Panc1 (cell line): ENCODE results near the gene FOSL2. TPM values are rescaled to one million over a fixed set of nuclear protein-coding genes. Genes with fewer than 3 reads are reported as not detected.

ENCODE experiments used
- ATAC-seq: fragments of 200-7000 bp; cut with Tn5 transposase; 2 replicates; pipeline ENCODE4 v1.9.1; 2020; ENCODE audit warnings: mild to moderate bottlenecking, moderate library complexity
- BruUV-seq: library from RNA; stranded (reverse); fragments of 400-500 nt; replicated peaks from 2 replicates; lab custom pipeline; 2021; lab: Mats Ljungman, UMichigan
- CTCF ChIA-PET: fragments of 300-600 bp; sonication (Branson Sonifier 250); formaldehyde crosslinking; loops from one replicate; lab custom pipeline; 2022; ENCODE audit warnings: antibody characterized with exemption; lab: Charles Lee
- POLR2A ChIA-PET: fragments of 300-600 bp; sonication (Branson Sonifier 250); formaldehyde crosslinking; loops from one replicate; lab custom pipeline; 2022; ENCODE audit warnings: antibody characterized with exemption; lab: Charles Lee
- DNase-seq: peaks from one replicate; pipeline ENCODE4 v3.0.0-alpha.2; 2010; ENCODE audit warnings: low read depth, low spot score
- H3K27ac ChIP-seq: 2 replicates; pipeline ENCODE4 v1.5.1; 2011; ENCODE audit warnings: mild to moderate bottlenecking, low read length, inconsistent platforms
- H3K27me3 ChIP-seq: fragments of 200-500 bp; sonication (Bioruptor generic); 2 replicates; pipeline ENCODE4 v1.6.0; 2014; ENCODE audit warnings: low read length, inconsistent platforms; ENCODE audit not compliant: control insufficient read depth, insufficient read depth
- H3K36me3 ChIP-seq: fragments of 200-500 bp; sonication (Bioruptor generic); 2 replicates; pipeline ENCODE4 v1.5.1; 2014; ENCODE audit warnings: inconsistent platforms, mild to moderate bottlenecking, low read length, moderate library complexity; ENCODE audit not compliant: control insufficient read depth, insufficient read depth
- H3K4me1 ChIP-seq: 2 replicates; pipeline ENCODE4 v1.5.1; 2011; ENCODE audit warnings: inconsistent platforms, mild to moderate bottlenecking, low read length, moderate library complexity; ENCODE audit not compliant: control insufficient read depth, insufficient read depth
- H3K4me3 ChIP-seq, 2 experiments: 2 replicates each; pipeline ENCODE4 v1.5.1; 2011 to 2012; ENCODE audit warnings: low read depth in 2 of 2, low read length in 2 of 2, mild to moderate bottlenecking in 2 of 2, inconsistent platforms in 1 of 2, moderate library complexity in 1 of 2
- H3K9me3 ChIP-seq: fragments of 200-500 bp; sonication (Bioruptor generic); 2 replicates; pipeline ENCODE4 v1.5.1; 2014; ENCODE audit warnings: low read depth, mild to moderate bottlenecking, inconsistent platforms, low read length, moderate library complexity; ENCODE audit not compliant: control insufficient read depth, insufficient read depth
- POLR2AphosphoS5 ChIP-seq: IDR thresholded peaks from 2 replicates; pipeline ENCODE4 v1.6.1; 2012; ENCODE audit warnings: mild to moderate bottlenecking, low read depth, low read length, moderate library complexity
- SIN3A ChIP-seq: IDR thresholded peaks from 2 replicates; pipeline ENCODE4 v1.6.1; 2012; ENCODE audit warnings: low read depth, mild to moderate bottlenecking, low read length, moderate library complexity, borderline replicate concordance; ENCODE audit not compliant: insufficient read depth
- TCF7L2 ChIP-seq: IDR thresholded peaks from 2 replicates; pipeline ENCODE4 v1.6.1; 2011; ENCODE audit warnings: mild to moderate bottlenecking, low read depth, low read length, inconsistent platforms
- in situ Hi-C: cut with HindIII; loops from 2 replicates; pipeline ENCODE4 v1.10.0; 2016; ENCODE audit warnings: low sequenced_read_pairs, low pct_unique_long_range_greater_than_20kb
- intact Hi-C: fragments of 100-400 bp; cut with micrococcal nuclease; formaldehyde crosslinking; loops from one replicate; pipeline ENCODE4 v1.10.0; 2022; ENCODE audit not compliant: unreplicated experiment
- total RNA-seq: library from RNA; stranded (reverse); gene quantifications from one replicate; pipeline ENCODE4 v1.2.1, GENCODE V29; 2021; ENCODE audit not compliant: unreplicated experiment
- TF ChIP-seq, protein P1 (sequence below): fragments of 450-650 bp; IDR thresholded peaks from 2 replicates; pipeline ENCODE4 v1.5.1; 2017; ENCODE audit warnings: mild to moderate bottlenecking
- TF ChIP-seq, protein P2 (sequence below), 2 experiments: IDR thresholded peaks; 2 replicates each; pipeline ENCODE4 v1.6.1; 2011 to 2012; ENCODE audit warnings: low read depth in 2 of 2, control low read depth in 1 of 2, low read length in 1 of 2, mild to moderate bottlenecking in 1 of 2, moderate library complexity in 1 of 2; ENCODE audit not compliant: insufficient read depth in 1 of 2

Gene FOSL2
- total RNA-seq, 1 experiment from 2014 or later, result 29.0 TPM

GRCh38 chr2:28438532-28439063, 45.9 kb downstream of the FOSL2 start:
- no peak for TF ChIP-seq SIN3A
- TF ChIP-seq, protein P1, sequence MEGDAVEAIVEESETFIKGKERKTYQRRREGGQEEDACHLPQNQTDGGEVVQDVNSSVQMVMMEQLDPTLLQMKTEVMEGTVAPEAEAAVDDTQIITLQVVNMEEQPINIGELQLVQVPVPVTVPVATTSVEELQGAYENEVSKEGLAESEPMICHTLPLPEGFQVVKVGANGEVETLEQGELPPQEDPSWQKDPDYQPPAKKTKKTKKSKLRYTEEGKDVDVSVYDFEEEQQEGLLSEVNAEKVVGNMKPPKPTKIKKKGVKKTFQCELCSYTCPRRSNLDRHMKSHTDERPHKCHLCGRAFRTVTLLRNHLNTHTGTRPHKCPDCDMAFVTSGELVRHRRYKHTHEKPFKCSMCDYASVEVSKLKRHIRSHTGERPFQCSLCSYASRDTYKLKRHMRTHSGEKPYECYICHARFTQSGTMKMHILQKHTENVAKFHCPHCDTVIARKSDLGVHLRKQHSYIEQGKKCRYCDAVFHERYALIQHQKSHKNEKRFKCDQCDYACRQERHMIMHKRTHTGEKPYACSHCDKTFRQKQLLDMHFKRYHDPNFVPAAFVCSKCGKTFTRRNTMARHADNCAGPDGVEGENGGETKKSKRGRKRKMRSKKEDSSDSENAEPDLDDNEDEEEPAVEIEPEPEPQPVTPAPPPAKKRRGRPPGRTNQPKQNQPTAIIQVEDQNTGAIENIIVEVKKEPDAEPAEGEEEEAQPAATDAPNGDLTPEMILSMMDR, result no peak
- TF ChIP-seq, protein P2, sequence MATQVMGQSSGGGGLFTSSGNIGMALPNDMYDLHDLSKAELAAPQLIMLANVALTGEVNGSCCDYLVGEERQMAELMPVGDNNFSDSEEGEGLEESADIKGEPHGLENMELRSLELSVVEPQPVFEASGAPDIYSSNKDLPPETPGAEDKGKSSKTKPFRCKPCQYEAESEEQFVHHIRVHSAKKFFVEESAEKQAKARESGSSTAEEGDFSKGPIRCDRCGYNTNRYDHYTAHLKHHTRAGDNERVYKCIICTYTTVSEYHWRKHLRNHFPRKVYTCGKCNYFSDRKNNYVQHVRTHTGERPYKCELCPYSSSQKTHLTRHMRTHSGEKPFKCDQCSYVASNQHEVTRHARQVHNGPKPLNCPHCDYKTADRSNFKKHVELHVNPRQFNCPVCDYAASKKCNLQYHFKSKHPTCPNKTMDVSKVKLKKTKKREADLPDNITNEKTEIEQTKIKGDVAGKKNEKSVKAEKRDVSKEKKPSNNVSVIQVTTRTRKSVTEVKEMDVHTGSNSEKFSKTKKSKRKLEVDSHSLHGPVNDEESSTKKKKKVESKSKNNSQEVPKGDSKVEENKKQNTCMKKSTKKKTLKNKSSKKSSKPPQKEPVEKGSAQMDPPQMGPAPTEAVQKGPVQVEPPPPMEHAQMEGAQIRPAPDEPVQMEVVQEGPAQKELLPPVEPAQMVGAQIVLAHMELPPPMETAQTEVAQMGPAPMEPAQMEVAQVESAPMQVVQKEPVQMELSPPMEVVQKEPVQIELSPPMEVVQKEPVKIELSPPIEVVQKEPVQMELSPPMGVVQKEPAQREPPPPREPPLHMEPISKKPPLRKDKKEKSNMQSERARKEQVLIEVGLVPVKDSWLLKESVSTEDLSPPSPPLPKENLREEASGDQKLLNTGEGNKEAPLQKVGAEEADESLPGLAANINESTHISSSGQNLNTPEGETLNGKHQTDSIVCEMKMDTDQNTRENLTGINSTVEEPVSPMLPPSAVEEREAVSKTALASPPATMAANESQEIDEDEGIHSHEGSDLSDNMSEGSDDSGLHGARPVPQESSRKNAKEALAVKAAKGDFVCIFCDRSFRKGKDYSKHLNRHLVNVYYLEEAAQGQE (IDR thresholded peaks at IDR 0.05; ENCODE audit: insufficient read depth in 1 of 2, low read depth in 2 of 2, low read length in 1 of 2), result no peak
- TF ChIP-seq TCF7L2, result no peak
- no peak for TF ChIP-seq POLR2AphosphoS5
- CTCF ChIA-PET, result no interaction called here

DNA sequence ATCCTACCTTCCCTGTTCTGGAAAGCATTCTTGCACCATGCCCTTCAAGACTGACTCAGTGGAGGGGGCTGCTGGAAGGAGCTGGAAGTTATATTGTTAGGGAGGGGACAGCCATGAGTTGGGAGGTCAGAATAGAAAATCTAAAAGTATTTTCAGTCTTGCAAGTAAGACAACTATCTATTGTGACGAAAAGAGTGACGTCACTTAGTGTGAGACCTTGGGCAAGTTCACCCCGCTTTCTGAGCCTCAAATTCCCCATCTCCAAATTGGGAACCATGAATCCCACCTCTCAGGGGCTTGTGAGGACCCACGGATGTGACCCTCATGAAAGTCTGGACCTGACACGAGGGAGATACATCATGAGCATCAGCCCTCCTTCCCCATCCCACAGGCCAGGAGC, 46.5 kb downstream of the FOSL2 start:
- H3K4me3 ChIP-seq, result no peak overlapping the region
- ChIA-PET POLR2A (no interaction called here), CTCF (no interaction called here)
- H3K27me3 ChIP-seq, result no peaks in the 10 kb centered on the region
- no peak for DNase-seq
- in situ Hi-C loops (no loop called here), intact Hi-C loops (no loop called here)
- no peak overlapping the region for H3K27ac ChIP-seq
- H3K9me3 ChIP-seq, result 0 out of 2 replicates have a peak, but pooled peaks cover under 1% of the 10 kb centered on the region
- no peaks in the 10 kb centered on the region for H3K36me3 ChIP-seq
- no peak for ATAC-seq
- BruUV-seq, result no TSS peak
- H3K4me1 ChIP-seq, result no peaks in the 10 kb centered on the region
- TF ChIP-seq TCF7L2 (no peak), POLR2AphosphoS5 (no peak), SIN3A (no peak)
- TF ChIP-seq, protein P2 (IDR thresholded peaks at IDR 0.05; ENCODE audit: insufficient read depth in 1 of 2, low read depth in 2 of 2, low read length in 1 of 2), result no peak
- TF ChIP-seq, protein P1, result no peak

More at GRCh38 chr2:28438532-28439063, 45.9 kb downstream of the FOSL2 start:
- intact Hi-C loops (no loop called here), in situ Hi-C loops (no loop called here)
- no peak for ATAC-seq
- no TSS peak for BruUV-seq
- no peak for DNase-seq
- no peaks in the 10 kb centered on the region for H3K27me3 ChIP-seq
- H3K27ac ChIP-seq, result no peak overlapping the region
- no peaks in the 10 kb centered on the region for H3K4me1 ChIP-seq
- POLR2A ChIA-PET, result no interaction called here
- H3K9me3 ChIP-seq, result 0 out of 2 replicates have a peak, but pooled peaks cover 5% of the 10 kb centered on the region
- H3K36me3 ChIP-seq, result no peaks in the 10 kb centered on the region
- H3K4me3 ChIP-seq, result no peak overlapping the region
